Right atrium auricular region (tissue), 2 donors: Measurements from ENCODE around the gene EPHA2. TPM values are rescaled to one million over a fixed set of nuclear protein-coding genes. Genes with fewer than 3 reads are reported as not detected.

Source experiments
- DNase-seq: peaks from one replicate; pipeline ENCODE4 v3.0.0-alpha.2; 2019; ENCODE audit warnings: low spot score
- H3K27ac ChIP-seq, 2 donors: fragments of 200-600 bp; sonication (generic); 1 replicate in 1 of 2; 2 replicates in 1 of 2; pipeline ENCODE4 v1.5.1; 2016 to 2019
- H3K27me3 ChIP-seq, 2 donors: fragments of 200-600 bp; sonication (generic); one replicate each; pipeline versions ENCODE4 v1.5.1 to v1.6.0; 2017 to 2019
- H3K36me3 ChIP-seq: fragments of 200-600 bp; sonication (generic); one replicate; pipeline ENCODE4 v1.5.1; 2016
- H3K4me1 ChIP-seq, 2 donors: fragments of 200-600 bp; sonication (generic); one replicate each; pipeline versions ENCODE4 v1.5.1 to v1.6.0; 2017 to 2019
- H3K4me3 ChIP-seq, 2 donors: fragments of 200-600 bp; sonication (generic); 1 replicate in 1 of 2; 2 replicates in 1 of 2; pipeline ENCODE4 v1.5.1; 2017 to 2019; ENCODE audit warnings: mild to moderate bottlenecking in 1 of 2, moderate library complexity in 1 of 2
- H3K9me3 ChIP-seq, 2 donors: fragments of 200-600 bp; sonication (generic); one replicate each; pipeline ENCODE4 v1.5.1; 2019
- total RNA-seq, 2 donors: library from RNA; depleted of rRNA; stranded (reverse); fragments of >200 nt; gene quantifications; one replicate each; pipeline ENCODE4 v1.1.0, GENCODE V29; 2016
- TF ChIP-seq, protein P1 (sequence below), 2 donors: fragments of 200-600 bp; sonication (generic); IDR thresholded peaks; one replicate each; pipeline ENCODE4 v1.5.1; 2019; ENCODE audit warnings: antibody characterized with exemption in 2 of 2

The EPHA2 gene
- 10 to 100 TPM; 17.5 to 43.5 TPM for total RNA-seq

DNA sequence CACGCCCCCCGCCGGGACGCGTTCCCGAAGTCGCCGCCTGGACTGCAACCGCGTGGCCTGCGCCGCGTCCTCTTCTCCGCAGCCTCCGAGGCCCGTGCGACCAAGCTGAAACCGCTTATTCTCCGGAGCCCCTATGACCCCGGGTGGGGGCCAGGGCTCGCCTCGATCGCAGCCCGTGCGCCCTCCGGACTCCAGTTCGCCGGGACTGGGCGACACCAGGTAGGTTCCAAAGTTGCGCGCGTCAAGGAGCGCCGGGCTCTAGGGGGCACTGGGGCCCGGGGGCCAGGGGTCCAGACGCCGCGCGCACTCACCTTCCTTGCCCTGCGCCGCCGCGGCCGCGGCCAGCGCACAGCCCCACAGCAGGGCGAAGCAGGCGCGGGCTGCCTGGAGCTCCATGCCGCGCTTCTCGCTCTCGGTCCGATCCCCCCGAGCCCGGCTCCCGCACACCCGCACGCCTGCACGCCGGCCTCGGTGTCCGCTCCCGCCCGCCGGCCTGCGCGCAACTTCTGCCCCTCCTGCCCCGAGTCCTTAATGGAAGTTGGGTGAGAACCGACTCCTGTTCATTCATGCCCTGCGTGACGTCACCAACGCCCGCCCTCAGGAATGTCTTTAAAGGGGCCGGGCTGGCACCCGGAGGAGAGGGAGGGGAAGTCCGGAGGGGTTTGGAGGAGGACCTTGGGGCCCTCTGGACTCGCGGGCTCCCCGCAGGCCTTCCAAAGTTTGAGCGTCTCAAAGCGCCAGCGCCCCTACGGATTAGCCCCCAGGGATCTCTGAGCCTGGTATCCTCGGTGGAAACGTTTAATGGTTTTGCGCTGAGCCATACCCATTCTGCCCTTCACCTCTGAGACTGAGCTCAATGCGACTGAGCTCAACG is at the start of gene EPHA2:
Gene EPHA2, minus strand, starts transcription at position 533 of the 874 bp plus-strand sequence. Its CDS starts 137 bp downstream, at position 396.
- Histone ChIP-seq H3K36me3 (peaks cover 4% of the 10 kb centered on the region), H3K27me3 (no peaks in the 10 kb centered on the region), H3K4me1 (peaks cover 0 to 55% of the 10 kb centered on the region in 2 donors), H3K4me3 (peak within 1 kb of the TSS; percentile 72 to 94), H3K27ac (peak within 1 kb of the TSS; percentile 93 to 96), H3K9me3 (no peaks in the 10 kb centered on the region)
- peak; percentile 97 for DNase-seq
- TF ChIP-seq, protein P1, sequence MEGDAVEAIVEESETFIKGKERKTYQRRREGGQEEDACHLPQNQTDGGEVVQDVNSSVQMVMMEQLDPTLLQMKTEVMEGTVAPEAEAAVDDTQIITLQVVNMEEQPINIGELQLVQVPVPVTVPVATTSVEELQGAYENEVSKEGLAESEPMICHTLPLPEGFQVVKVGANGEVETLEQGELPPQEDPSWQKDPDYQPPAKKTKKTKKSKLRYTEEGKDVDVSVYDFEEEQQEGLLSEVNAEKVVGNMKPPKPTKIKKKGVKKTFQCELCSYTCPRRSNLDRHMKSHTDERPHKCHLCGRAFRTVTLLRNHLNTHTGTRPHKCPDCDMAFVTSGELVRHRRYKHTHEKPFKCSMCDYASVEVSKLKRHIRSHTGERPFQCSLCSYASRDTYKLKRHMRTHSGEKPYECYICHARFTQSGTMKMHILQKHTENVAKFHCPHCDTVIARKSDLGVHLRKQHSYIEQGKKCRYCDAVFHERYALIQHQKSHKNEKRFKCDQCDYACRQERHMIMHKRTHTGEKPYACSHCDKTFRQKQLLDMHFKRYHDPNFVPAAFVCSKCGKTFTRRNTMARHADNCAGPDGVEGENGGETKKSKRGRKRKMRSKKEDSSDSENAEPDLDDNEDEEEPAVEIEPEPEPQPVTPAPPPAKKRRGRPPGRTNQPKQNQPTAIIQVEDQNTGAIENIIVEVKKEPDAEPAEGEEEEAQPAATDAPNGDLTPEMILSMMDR (IDR thresholded peaks at IDR 0.05), result peak in 1 of 2 donors; percentile 10

DNA sequence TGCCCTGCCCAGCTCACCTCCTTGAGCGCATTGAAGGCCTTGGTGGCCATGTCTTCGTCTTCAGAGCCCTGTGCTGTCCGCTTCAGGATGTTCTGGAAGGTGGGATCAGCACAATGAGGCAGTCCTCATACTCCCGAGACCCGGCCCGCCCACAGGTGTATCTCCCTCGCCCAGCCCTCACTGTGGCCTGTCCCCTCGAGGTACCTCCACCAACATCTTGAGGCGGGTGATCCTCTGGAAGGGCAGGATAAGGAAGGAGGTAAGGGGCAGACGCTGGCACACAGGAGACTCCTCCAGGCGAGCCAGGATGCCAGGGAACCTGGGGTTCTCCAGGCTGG is 49.4 kb upstream of the EPHA2 start:
- Histone ChIP-seq H3K27me3 (no peaks in the 10 kb centered on the region), H3K9me3 (no peaks in the 10 kb centered on the region), H3K4me3 (no peak overlapping the region), H3K4me1 (peaks cover 0 to 22% of the 10 kb centered on the region in 2 donors), H3K36me3 (no peaks in the 10 kb centered on the region), H3K27ac (no peak overlapping the region)
- TF ChIP-seq, protein P1 (IDR thresholded peaks at IDR 0.05), result no peak
- no peak for DNase-seq

- H3K27ac ChIP-seq, result no peak overlapping the region
- peaks cover 0 to 22% of the 10 kb centered on the region in 2 donors for H3K4me1 ChIP-seq
- TF ChIP-seq, protein P1 (IDR thresholded peaks at IDR 0.05), result peak; percentile 15 to 48
- no peak for DNase-seq
- no peak overlapping the region for H3K4me3 ChIP-seq
- H3K9me3 ChIP-seq, result no peaks in the 10 kb centered on the region
- no peaks in the 10 kb centered on the region for H3K36me3 ChIP-seq
- H3K27me3 ChIP-seq, result no peaks in the 10 kb centered on the region
Observed at GRCh38 chr1:16204634-16205333, 48.9 kb upstream of the EPHA2 start.

GRCh38 chr1:16204216-16204615 is 48.3 kb upstream of the EPHA2 start:
- peaks cover 0 to 22% of the 10 kb centered on the region in 2 donors for H3K4me1 ChIP-seq
- no peak for DNase-seq
- H3K27ac ChIP-seq, result no peak overlapping the region
- no peaks in the 10 kb centered on the region for H3K9me3 ChIP-seq
- H3K36me3 ChIP-seq, result no peaks in the 10 kb centered on the region
- TF ChIP-seq, protein P1 (IDR thresholded peaks at IDR 0.05), result no peak
- H3K4me3 ChIP-seq, result no peak overlapping the region
- no peaks in the 10 kb centered on the region for H3K27me3 ChIP-seq

DNA sequence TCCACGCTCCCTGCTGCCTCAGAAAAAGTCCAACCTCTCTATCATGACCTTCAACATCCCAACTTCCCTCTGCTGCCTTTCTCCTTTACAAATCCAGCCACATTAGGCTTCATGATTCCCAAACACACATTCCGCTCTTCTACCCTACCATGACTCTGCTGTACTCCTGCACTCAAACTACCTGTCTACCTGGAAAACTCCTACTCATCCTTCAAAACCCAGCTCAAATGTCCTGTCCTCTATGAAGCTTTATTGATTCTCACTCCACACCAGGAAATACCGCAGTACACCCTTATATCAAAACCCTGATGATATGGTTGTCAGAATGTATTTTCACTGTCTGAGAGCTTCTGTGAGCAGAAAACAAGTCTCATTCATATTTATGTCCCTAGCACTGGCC is 47.7 kb upstream of the EPHA2 start:
- TF ChIP-seq, protein P1 (IDR thresholded peaks at IDR 0.05), result no peak
- no peak overlapping the region for H3K4me3 ChIP-seq
- H3K27ac ChIP-seq, result no peak overlapping the region
- H3K27me3 ChIP-seq, result no peaks in the 10 kb centered on the region
- H3K36me3 ChIP-seq, result no peaks in the 10 kb centered on the region
- DNase-seq, result no peak
- no peaks in the 10 kb centered on the region for H3K9me3 ChIP-seq
- H3K4me1 ChIP-seq, result peaks cover 0 to 22% of the 10 kb centered on the region in 2 donors
